Right lobe of liver (tissue), 6 donors: ENCODE measurements around the gene FNDC3B. TPM values are rescaled to one million over a fixed set of nuclear protein-coding genes. Genes with fewer than 3 reads are reported as not detected.

Experiments used
- ATAC-seq, 4 donors: fragments of 200-7000 bp; cut with Tn5 transposase; one replicate each; pipeline ENCODE4 v1.9.1; 2020; ENCODE audit warnings: mild to moderate bottlenecking in 4 of 4, moderate library complexity in 4 of 4
- DNase-seq, 3 donors: peaks; one replicate each; pipeline ENCODE4 v3.0.0-alpha.2; 2020
- H3K27ac ChIP-seq, 3 donors: fragments of 200-600 bp; one replicate each; pipeline ENCODE4 v1.8.0; 2022
- H3K27me3 ChIP-seq, 2 donors: fragments of 200-600 bp; one replicate each; pipeline ENCODE4 v1.8.0; 2022
- H3K36me3 ChIP-seq, 4 donors: fragments of 200-600 bp; sonication (generic) in 1 of 4; one replicate each; pipeline versions ENCODE4 v1.5.1 to v1.8.0; 2017 to 2022; ENCODE audit warnings: control low read depth in 1 of 4
- H3K4me1 ChIP-seq, 4 donors: fragments of 200-600 bp; sonication (generic) in 1 of 4; one replicate each; pipeline versions ENCODE4 v1.5.1 to v1.8.0; 2017 to 2022; ENCODE audit warnings: control low read depth in 1 of 4
- H3K4me3 ChIP-seq, 3 donors: fragments of 200-600 bp; one replicate each; pipeline ENCODE4 v1.8.0; 2022
- H3K9me3 ChIP-seq, 4 donors: fragments of 200-600 bp; sonication (generic) in 1 of 4; one replicate each; pipeline versions ENCODE4 v1.5.1 to v1.8.0; 2017 to 2022; ENCODE audit warnings: control low read depth in 1 of 4
- POLR2A ChIP-seq: fragments of 450-650 bp; IDR thresholded peaks from one replicate; pipeline ENCODE4 v1.6.1; 2017; ENCODE audit warnings: antibody characterized with exemption, mild to moderate bottlenecking
- WGBS: methylation state at CpG from one replicate; pipeline ENCODE4 v1.1.6; 2018; ENCODE audit warnings: low coverage, low lambda C conversion rate; ENCODE audit not compliant: insufficient coverage; ENCODE audit errors: missing lambda C conversion rate; 5-methylcytosine and 5-hydroxymethylcytosine counted together
- intact Hi-C, 2 donors: fragments of 100-400 bp; cut with DNase I; formaldehyde crosslinking; loops; one replicate each; pipeline versions ENCODE4 v1.11.2 to v1.14.1; 2022
- total RNA-seq, 6 experiments: library from RNA; depleted of rRNA in 2 of 6; stranded (reverse); fragments of >200 nt in 2 of 6; fragmentation: NEBNext Ultra II Directional in 3 of 6; extraction: Animal tissue kit (Norgen Biotek cat#: 25700) in 3 of 6; gene quantifications; one replicate each; pipeline versions ENCODE4 v1.1.0 to v1.2.4, GENCODE V29; 2016 to 2023
- TF ChIP-seq, protein P1 (sequence below), 4 donors: fragments of 200-600 bp in 3 of 4; fragments of 450-650 bp in 1 of 4; IDR thresholded peaks; one replicate each; pipeline versions ENCODE4 v1.5.1 to v1.8.0; 2016 to 2022; ENCODE audit warnings: antibody characterized with exemption in 4 of 4, mild to moderate bottlenecking in 2 of 4
- donor health status: DM: no; HTN: yes; CAD: no.
- donor health status: DM: no; HTN: no; CAD: no.
- donor health status: DM: no; HTN: no; CAD: no.
- donor health status: DM: no; HTN: yes; CAD: no.
- donor health status: DM: no; HTN: yes; CAD: no.

The FNDC3B gene
- total RNA-seq, 6 experiments from 2014 or later, result 40.2 to 184 (median 63.5) TPM

DNA sequence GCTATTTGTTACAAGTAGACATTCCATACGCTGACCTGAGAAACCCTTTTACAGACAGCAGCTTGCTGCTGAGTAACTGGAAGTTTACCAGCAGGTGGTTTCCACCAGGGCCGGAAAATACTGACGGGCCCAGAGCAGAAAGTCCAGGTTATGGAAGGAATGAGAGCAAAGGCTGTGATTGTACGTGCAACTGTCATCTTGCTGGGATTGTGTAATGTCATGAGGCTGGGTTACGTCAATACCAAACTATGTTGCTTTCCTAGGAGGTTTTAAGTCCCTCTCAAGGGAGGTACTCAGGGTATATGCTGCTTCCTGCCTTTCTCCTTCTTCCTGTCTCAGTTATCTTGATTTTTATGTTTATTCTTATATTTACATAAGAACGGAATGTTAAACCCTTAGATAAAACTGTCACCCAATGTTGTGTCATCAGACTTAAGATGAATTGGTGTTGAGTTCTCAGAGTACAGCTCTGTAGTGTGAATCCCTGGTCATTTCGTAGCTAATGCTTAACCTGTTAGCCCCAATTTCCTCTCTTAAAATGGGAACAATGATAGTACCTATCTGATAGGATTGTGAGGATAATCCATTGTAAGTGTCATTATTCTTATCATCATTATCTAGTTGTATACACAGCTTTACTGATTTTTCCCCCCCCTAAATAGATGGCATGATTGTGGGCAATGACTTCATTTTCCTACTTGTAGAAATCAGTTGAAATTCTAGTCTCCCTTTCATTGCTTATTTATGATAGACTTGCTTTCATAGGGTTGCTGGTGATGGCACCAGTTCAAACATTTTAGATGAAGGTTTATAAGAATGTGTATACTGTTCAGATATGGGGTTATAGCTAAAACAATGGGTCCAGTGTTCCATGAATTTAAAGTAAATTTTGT, 101.4 kb downstream of the FNDC3B start:
- ATAC-seq, result peak; percentile 67 to 92 (median 81)
- peak overlapping the region; percentile 76 to 97 (median 89) for H3K27ac ChIP-seq
- H3K4me1 ChIP-seq, result peaks cover 0 to 64% (median 31%) of the 10 kb centered on the region in 4 donors
- TF ChIP-seq POLR2A, result no peak
- TF ChIP-seq, protein P1, sequence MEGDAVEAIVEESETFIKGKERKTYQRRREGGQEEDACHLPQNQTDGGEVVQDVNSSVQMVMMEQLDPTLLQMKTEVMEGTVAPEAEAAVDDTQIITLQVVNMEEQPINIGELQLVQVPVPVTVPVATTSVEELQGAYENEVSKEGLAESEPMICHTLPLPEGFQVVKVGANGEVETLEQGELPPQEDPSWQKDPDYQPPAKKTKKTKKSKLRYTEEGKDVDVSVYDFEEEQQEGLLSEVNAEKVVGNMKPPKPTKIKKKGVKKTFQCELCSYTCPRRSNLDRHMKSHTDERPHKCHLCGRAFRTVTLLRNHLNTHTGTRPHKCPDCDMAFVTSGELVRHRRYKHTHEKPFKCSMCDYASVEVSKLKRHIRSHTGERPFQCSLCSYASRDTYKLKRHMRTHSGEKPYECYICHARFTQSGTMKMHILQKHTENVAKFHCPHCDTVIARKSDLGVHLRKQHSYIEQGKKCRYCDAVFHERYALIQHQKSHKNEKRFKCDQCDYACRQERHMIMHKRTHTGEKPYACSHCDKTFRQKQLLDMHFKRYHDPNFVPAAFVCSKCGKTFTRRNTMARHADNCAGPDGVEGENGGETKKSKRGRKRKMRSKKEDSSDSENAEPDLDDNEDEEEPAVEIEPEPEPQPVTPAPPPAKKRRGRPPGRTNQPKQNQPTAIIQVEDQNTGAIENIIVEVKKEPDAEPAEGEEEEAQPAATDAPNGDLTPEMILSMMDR (IDR thresholded peaks at IDR 0.05), result peak in 1 of 4 donors; percentile 3
- H3K36me3 ChIP-seq, result no peaks in the 10 kb centered on the region
- peak; percentile 61 to 83 (median 78) for DNase-seq
- H3K27me3 ChIP-seq, result no peaks in the 10 kb centered on the region
- no peaks in the 10 kb centered on the region for H3K9me3 ChIP-seq
- intact Hi-C loops, result no loop called here
- WGBS, result 12% methylated on average over 7 of the region's 7 CpGs
- H3K4me3 ChIP-seq, result no peak overlapping the region

DNA sequence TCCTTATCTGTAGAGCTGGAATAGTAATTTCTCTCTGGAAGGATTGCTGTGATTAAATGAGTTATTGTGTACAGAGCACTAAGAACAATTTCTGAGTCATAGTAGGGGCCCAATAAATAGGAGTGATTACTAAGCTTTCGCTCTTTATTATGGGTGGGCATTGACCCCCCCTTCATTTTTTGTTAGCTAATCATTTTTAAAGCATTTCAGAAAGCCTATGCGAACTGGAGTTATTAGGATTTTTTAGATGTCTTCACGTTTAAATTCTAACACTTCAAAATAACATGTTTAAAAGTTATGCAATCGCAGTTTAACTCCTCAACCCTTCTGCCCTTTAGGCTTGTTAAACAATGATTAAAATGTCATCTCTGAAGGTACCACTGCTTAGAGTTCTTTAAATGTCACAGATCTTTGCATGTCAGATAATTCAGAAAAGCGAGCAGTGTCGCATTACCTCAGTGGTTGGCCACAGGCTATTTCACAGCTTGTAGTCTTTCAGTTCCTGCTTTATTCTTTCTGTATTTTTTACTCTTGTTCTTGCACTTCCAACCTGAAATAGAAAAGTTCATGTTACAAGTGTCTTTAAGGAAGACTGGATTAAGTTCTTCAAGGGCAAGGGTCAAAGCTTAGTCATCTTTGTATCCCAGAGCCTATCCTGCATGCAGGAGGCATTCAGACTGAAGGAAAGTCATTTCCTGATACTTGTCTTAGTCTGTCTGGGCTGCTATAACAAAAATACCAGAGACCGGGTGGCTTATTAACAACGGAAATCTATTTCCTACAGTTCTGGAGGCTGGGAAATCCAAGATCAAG, 102.9 kb downstream of the FNDC3B start:
- H3K9me3 ChIP-seq, result no peaks in the 10 kb centered on the region
- DNase-seq (no peak), ATAC-seq (peak in 1 of 4 donors; percentile 26)
- H3K27me3 ChIP-seq, result no peaks in the 10 kb centered on the region
- H3K4me1 ChIP-seq, result peaks cover 0 to 54% (median 31%) of the 10 kb centered on the region in 4 donors
- 41% methylated on average over 8 of the region's 8 CpGs for whole genome bisulfite sequencing
- H3K36me3 ChIP-seq, result no peaks in the 10 kb centered on the region
- no peak overlapping the region for H3K4me3 ChIP-seq
- H3K27ac ChIP-seq, result peak overlapping the region; percentile 5 to 97 (median 89)
- no peak for TF ChIP-seq POLR2A
- TF ChIP-seq, protein P1 (IDR thresholded peaks at IDR 0.05), result no peak
- intact Hi-C loops, result no loop called here

DNA sequence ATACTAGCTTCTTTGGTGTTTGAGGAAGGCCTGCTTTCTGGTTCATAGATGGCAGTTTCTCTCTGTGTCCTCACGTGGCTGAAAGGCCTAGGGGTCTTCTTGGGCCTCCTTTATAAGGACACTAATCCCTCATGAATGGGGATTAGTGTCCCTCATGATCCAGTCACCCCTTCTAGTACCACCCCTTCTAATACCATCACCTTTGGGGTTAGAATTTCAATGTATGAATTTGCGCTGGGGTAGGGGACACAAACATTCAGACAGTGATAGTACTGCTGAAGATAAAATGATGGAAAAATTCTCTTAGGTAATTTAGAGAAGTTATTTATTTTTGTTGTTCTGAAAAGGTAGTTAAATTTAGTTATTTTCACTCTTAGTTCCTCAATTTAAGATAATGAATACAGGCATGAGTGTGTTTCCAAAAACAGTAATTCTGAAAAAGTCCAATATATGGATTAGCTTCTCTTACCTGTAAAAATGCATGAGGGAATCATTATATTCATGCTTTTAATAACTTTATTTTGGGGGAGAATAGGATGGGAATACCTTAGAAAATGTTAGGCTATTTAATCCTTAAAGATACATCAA, 103.6 kb downstream of the FNDC3B start:
- Histone ChIP-seq H3K36me3 (no peaks in the 10 kb centered on the region), H3K27me3 (no peaks in the 10 kb centered on the region), H3K27ac (peak overlapping the region in 2 of 3 donors; percentile 89 to 97), H3K4me3 (no peak overlapping the region), H3K9me3 (no peaks in the 10 kb centered on the region), H3K4me1 (peaks cover 0 to 47% (median 30%) of the 10 kb centered on the region in 4 donors)
- DNase-seq, result no peak
- 88% methylated on average over 1 of the region's 2 CpGs for WGBS
- intact Hi-C loops, result no loop called here
- no peak for TF ChIP-seq POLR2A
- TF ChIP-seq, protein P1 (IDR thresholded peaks at IDR 0.05), result no peak
- no peak for ATAC-seq

DNA sequence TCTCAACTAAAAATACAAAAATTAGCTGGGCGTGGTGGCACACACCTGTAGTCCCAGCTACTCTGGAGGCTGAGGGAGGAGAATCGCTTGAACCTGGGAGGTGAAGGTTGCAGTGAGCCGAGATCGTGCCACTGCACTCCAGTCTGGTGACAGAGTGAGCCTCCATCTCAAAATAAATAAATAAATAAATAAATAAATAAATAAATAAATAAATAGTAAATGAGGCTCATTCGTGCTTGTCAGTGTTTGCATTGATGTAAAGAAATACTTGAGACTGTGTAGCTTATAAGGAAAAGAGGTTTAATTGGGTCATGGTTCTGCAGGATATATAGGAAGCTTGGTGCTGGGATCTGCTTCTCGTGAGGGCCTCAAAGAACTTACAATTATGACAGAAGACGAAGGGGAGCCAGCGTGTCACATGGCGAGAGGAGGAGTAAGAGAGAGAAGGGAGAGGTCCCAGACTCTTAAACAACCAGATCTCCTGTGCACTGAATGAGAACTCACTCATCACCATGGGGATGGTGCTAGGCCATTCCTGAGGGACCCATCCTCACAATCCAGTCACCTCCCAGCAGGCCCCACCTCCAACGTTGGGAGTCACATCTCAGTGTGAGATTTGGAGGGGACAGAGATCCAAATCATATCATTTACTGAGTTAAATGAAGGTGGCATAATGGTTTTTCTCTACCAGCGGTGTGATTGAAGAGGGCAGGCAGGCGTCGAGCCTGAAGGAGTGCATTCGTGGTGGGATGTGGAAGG, 104.5 kb downstream of the FNDC3B start:
- ATAC-seq (no peak), DNase-seq (no peak)
- peaks cover 0 to 48% (median 24%) of the 10 kb centered on the region in 4 donors for H3K4me1 ChIP-seq
- WGBS, result 88% methylated on average over 14 of the region's 14 CpGs
- intact Hi-C loops, result no loop called here
- no peaks in the 10 kb centered on the region for H3K27me3 ChIP-seq
- no peaks in the 10 kb centered on the region for H3K36me3 ChIP-seq
- H3K4me3 ChIP-seq, result no peak overlapping the region
- H3K27ac ChIP-seq, result peak overlapping the region in 1 of 3 donors; percentile 1
- no peaks in the 10 kb centered on the region for H3K9me3 ChIP-seq
- TF ChIP-seq, protein P1 (IDR thresholded peaks at IDR 0.05), result no peak
- TF ChIP-seq POLR2A, result no peak
